ENCODE data around the gene SCN5A.

- TF ChIP-seq POLR2A (IDR thresholded peaks at IDR 0.05; ENCODE audit: low read depth, low read length) (no peak), POLR2AphosphoS5 (IDR thresholded peaks at IDR 0.05; ENCODE audit: low read depth, low read length) (no peak)
Measured at GRCh38 chr3:38644016-38644661, 5.3 kb downstream of the SCN5A start.
